K562 (cell line): ENCODE results near the gene FRMD3.

ENCODE experiments used
- ARHGAP35 ChIP-seq: fragments of 450-650 bp; IDR thresholded peaks from 2 replicates; pipeline ENCODE4 v1.6.1; 2018; ENCODE audit not compliant: partially characterized antibody
- CREB1 ChIP-seq, 2 experiments: sonication (generic) in 1 of 2; formaldehyde crosslinking in 1 of 2; IDR thresholded peaks; 2 replicates each; pipeline versions ENCODE4 v1.6.1 to v1.8.0; 2012 to 2022; ENCODE audit warnings: inconsistent platforms in 1 of 2, mild to moderate bottlenecking in 1 of 2, missing genetic modification reagents in 1 of 2, moderate library complexity in 1 of 2
- EZH2 ChIP-seq: IDR thresholded peaks from 2 replicates; pipeline ENCODE4 v1.6.1; 2012; ENCODE audit warnings: low read depth, mild to moderate bottlenecking, inconsistent platforms, low read length, borderline replicate concordance
- KLF1 ChIP-seq: fragments of 450-650 bp; IDR thresholded peaks from 2 replicates; pipeline ENCODE4 v1.6.1; 2016; ENCODE audit warnings: missing genetic modification characterization, missing compliant biosample characterization
- MAFF ChIP-seq: IDR thresholded peaks from 2 replicates; pipeline ENCODE4 v1.6.1; 2012; ENCODE audit warnings: low read length, improper control_type of control experiment
- MTF1 ChIP-seq: fragments of 250-450 bp; sonication (Bioruptor Pico); IDR thresholded peaks from 2 replicates; pipeline ENCODE4 v1.9.0; 2021; ENCODE audit warnings: moderate library complexity, mild to moderate bottlenecking, inconsistent platforms, borderline replicate concordance
- POLR2A ChIP-seq: fragments of 450-650 bp; conservative IDR thresholded peaks from 2 replicates; pipeline ENCODE4 v1.6.1; 2016
- POLR2B ChIP-seq: fragments of 450-650 bp; IDR thresholded peaks from 2 replicates; pipeline ENCODE4 v1.6.1; 2018; ENCODE audit warnings: low read depth; ENCODE audit not compliant: partially characterized antibody
- RFX5 ChIP-seq: IDR thresholded peaks from 2 replicates; pipeline ENCODE4 v1.6.1; 2011; ENCODE audit warnings: low read depth, mild to moderate bottlenecking, improper control_type of control experiment, low read length
- SMAD1 ChIP-seq: fragments of 150-350 bp; IDR thresholded peaks from 2 replicates; pipeline ENCODE4 v1.6.1; 2014; ENCODE audit warnings: low read length, low read depth; ENCODE audit not compliant: partially characterized antibody
- SRSF1 ChIP-seq: fragments of 200-400 bp; formaldehyde crosslinking; IDR thresholded peaks from 2 replicates; pipeline ENCODE4 v1.6.1; 2017; ENCODE audit warnings: mild to moderate bottlenecking, low read depth, low read length, moderate library complexity
- ZNF24 ChIP-seq: fragments of 450-650 bp; IDR thresholded peaks from 2 replicates; pipeline ENCODE4 v1.6.1; 2016
- ZNF830 ChIP-seq: fragments of 250-450 bp; sonication (Bioruptor Pico); IDR thresholded peaks from 2 replicates; pipeline ENCODE4 v1.5.0; 2021; ENCODE audit warnings: mild to moderate bottlenecking

DNA sequence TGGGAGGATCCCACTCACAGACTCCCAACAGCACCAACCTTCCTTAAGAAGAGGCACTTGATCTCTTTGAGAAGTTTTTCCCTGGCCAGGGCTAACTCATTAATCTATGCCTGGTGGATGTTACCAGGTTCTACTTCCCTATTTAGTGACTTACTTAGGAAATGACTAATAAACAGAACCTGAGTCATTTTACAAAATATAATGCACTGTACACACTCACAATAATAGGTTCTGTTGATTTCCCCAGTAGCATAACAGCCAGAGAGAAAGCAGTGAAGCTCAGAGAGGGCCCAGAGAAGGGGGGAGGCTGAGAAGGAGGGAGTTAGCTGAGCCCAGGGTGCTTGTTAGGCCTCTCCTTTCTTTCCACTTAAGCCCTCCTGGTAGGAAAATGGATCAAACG lies 27.1 kb downstream of the FRMD3 start:
- TF ChIP-seq RFX5 (no peak), SMAD1 (no peak), ARHGAP35 (no peak), SRSF1 (no peak), POLR2B (no peak), MTF1 (no peak), EZH2 (no peak), POLR2A (no peak), KLF1 (tag) (no peak), ZNF830 (no peak), MAFF (no peak), CREB1 (IDR thresholded peaks at IDR 0.05) (no peak), CREB1 (CRISPR knock-in tag; IDR thresholded peaks at IDR 0.05) (no peak), ZNF24 (no peak)
